Measurements from ENCODE around the gene ARHGAP28. TPM values are rescaled to one million over a fixed set of nuclear protein-coding genes. Genes with fewer than 3 reads are reported as not detected.

ARHGAP28 gene
- total RNA-seq, 1 experiment from 2014 or later, result 0.41 TPM

- no peaks in the 10 kb centered on the region for H3K27me3 ChIP-seq (ENCODE audit: control insufficient read depth, insufficient read depth, low read length)
- no peaks in the 10 kb centered on the region for H3K4me1 ChIP-seq (ENCODE audit: control insufficient read depth, insufficient read depth, low read length)
- DNase-seq (ENCODE audit: low read depth, low spot score) (no peak), ATAC-seq (no peak)
- H3K9me3 ChIP-seq (ENCODE audit: control insufficient read depth, insufficient read depth, low read depth, low read length), result no peaks in the 10 kb centered on the region
- ChIA-PET CTCF (no interaction called here), POLR2A (no interaction called here)
- no peaks in the 10 kb centered on the region for H3K36me3 ChIP-seq (ENCODE audit: control insufficient read depth, insufficient read depth, low read length)
- no peak overlapping the region for H3K27ac ChIP-seq (ENCODE audit: low read length)
- TF ChIP-seq CTCF (IDR thresholded peaks at IDR 0.05) (no peak), REST (IDR thresholded peaks at IDR 0.05; ENCODE audit: insufficient read depth in 1 of 2, low read depth in 2 of 2, low read length in 1 of 2) (no peak), POLR2AphosphoS5 (IDR thresholded peaks at IDR 0.05; ENCODE audit: low read depth, low read length) (no peak), SIN3A (IDR thresholded peaks at IDR 0.05; ENCODE audit: borderline replicate concordance, insufficient read depth, low read depth, low read length) (no peak), TCF7L2 (IDR thresholded peaks at IDR 0.05; ENCODE audit: low read depth, low read length) (no peak)
- no peak overlapping the region for H3K4me3 ChIP-seq (ENCODE audit: low read depth in 2 of 2, low read length in 2 of 2)
- in situ Hi-C loops (cut with HindIII; ENCODE audit: low pct_unique_long_range_greater_than_20kb, low sequenced_read_pairs) (no loop called here), intact Hi-C loops (cut with micrococcal nuclease; ENCODE audit: unreplicated experiment) (no loop called here)
- no TSS peak for BruUV-seq (replicated peaks)
Measured at GRCh38 chr18:6928359-6928758, 198.8 kb downstream of the ARHGAP28 start.

GRCh38 chr18:6929370-6930102, 200.0 kb downstream of the ARHGAP28 start:
- DNase-seq (ENCODE audit: low read depth, low spot score), result no peak
- H3K36me3 ChIP-seq (ENCODE audit: control insufficient read depth, insufficient read depth, low read length), result no peaks in the 10 kb centered on the region
- TF ChIP-seq TCF7L2 (IDR thresholded peaks at IDR 0.05; ENCODE audit: low read depth, low read length) (no peak), SIN3A (IDR thresholded peaks at IDR 0.05; ENCODE audit: borderline replicate concordance, insufficient read depth, low read depth, low read length) (no peak), CTCF (IDR thresholded peaks at IDR 0.05) (no peak), REST (IDR thresholded peaks at IDR 0.05; ENCODE audit: insufficient read depth in 1 of 2, low read depth in 2 of 2, low read length in 1 of 2) (no peak), POLR2AphosphoS5 (IDR thresholded peaks at IDR 0.05; ENCODE audit: low read depth, low read length) (no peak)
- ChIA-PET CTCF (no interaction called here), POLR2A (no interaction called here)
- H3K27ac ChIP-seq (ENCODE audit: low read length), result no peak overlapping the region
- intact Hi-C loops (cut with micrococcal nuclease; ENCODE audit: unreplicated experiment) (no loop called here), in situ Hi-C loops (cut with HindIII; ENCODE audit: low pct_unique_long_range_greater_than_20kb, low sequenced_read_pairs) (no loop called here)
- no TSS peak for BruUV-seq (replicated peaks)
- no peaks in the 10 kb centered on the region for H3K9me3 ChIP-seq (ENCODE audit: control insufficient read depth, insufficient read depth, low read depth, low read length)
- no peaks in the 10 kb centered on the region for H3K4me1 ChIP-seq (ENCODE audit: control insufficient read depth, insufficient read depth, low read length)
- no peak overlapping the region for H3K4me3 ChIP-seq (ENCODE audit: low read depth in 2 of 2, low read length in 2 of 2)
- ATAC-seq, result no peak
- no peaks in the 10 kb centered on the region for H3K27me3 ChIP-seq (ENCODE audit: control insufficient read depth, insufficient read depth, low read length)
